ENCODE results near the gene VEZF1.

- no peak for TF ChIP-seq TAF1 (IDR thresholded peaks at IDR 0.05; ENCODE audit: borderline replicate concordance, low read depth, low read length)
- no peak for TF ChIP-seq POLR2AphosphoS5 (IDR thresholded peaks at IDR 0.05; ENCODE audit: low read depth, low read length)
- TF ChIP-seq POLR2A (IDR thresholded peaks at IDR 0.05; ENCODE audit: low read depth, low read length): no peak
Observed at GRCh38 chr17:57971572-57971971, 16.5 kb downstream of the VEZF1 start.
